Measurements from ENCODE around the gene CMTM8.

- no peak for TF ChIP-seq SMC3 (IDR thresholded peaks at IDR 0.05; ENCODE audit: borderline replicate concordance, low read length)
- no peak for TF ChIP-seq LARP7 (IDR thresholded peaks at IDR 0.05)
- TF ChIP-seq CTCF (IDR thresholded peaks at IDR 0.05 in 2 of 3, conservative IDR thresholded peaks at IDR 0.05 in 1 of 3; ENCODE audit: control insufficient read depth in 2 of 3, extremely low read depth in 1 of 3, insufficient read depth in 1 of 3, low read depth in 3 of 3, low read length in 3 of 3) = no peak
- TF ChIP-seq ZBTB33 (IDR thresholded peaks at IDR 0.05) = no peak
- TF ChIP-seq SRF (IDR thresholded peaks at IDR 0.05; ENCODE audit: low read depth in 2 of 2, low read length in 2 of 2) = no peak
- no peak for TF ChIP-seq RFX5 (IDR thresholded peaks at IDR 0.05; ENCODE audit: low read depth, low read length)
- no peak for TF ChIP-seq NR2C2 (IDR thresholded peaks at IDR 0.05; ENCODE audit: borderline replicate concordance, control insufficient read depth, insufficient read length, low read depth)
- no peak for TF ChIP-seq CBFB (IDR thresholded peaks at IDR 0.05; ENCODE audit: low read depth)
- TF ChIP-seq SIX5 (IDR thresholded peaks at IDR 0.05; ENCODE audit: low read depth, low read length, severe bottlenecking) = no peak
- no peak for TF ChIP-seq EGR1 (IDR thresholded peaks at IDR 0.05; ENCODE audit: borderline replicate concordance in 1 of 2, low read depth in 2 of 2, low read length in 2 of 2)
These were observed 137.6 kb downstream of the CMTM8 start for GRCh38 chr3:32376115-32376514.
